ENCODE measurements around the gene S100A14.

DNA sequence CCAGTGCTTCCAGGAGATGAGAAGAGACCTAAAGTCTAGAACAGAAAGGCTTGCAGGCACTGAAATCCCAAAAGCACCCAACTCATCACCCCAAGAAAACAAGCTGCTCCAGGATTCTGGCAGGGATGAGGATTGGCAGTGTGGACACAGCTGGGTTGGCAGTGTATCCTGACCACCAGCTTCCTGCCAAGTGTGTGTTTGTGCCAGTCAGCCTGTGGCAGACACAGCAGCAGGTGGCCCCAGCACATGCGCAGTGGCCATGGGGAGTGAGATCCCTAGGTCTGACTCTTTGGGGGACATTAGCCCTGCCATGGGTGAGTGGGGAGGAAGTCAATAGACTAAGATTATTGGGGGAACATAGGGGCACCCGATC, 33.7 kb upstream of the S100A14 start:
- TF ChIP-seq, protein P1, sequence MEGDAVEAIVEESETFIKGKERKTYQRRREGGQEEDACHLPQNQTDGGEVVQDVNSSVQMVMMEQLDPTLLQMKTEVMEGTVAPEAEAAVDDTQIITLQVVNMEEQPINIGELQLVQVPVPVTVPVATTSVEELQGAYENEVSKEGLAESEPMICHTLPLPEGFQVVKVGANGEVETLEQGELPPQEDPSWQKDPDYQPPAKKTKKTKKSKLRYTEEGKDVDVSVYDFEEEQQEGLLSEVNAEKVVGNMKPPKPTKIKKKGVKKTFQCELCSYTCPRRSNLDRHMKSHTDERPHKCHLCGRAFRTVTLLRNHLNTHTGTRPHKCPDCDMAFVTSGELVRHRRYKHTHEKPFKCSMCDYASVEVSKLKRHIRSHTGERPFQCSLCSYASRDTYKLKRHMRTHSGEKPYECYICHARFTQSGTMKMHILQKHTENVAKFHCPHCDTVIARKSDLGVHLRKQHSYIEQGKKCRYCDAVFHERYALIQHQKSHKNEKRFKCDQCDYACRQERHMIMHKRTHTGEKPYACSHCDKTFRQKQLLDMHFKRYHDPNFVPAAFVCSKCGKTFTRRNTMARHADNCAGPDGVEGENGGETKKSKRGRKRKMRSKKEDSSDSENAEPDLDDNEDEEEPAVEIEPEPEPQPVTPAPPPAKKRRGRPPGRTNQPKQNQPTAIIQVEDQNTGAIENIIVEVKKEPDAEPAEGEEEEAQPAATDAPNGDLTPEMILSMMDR (IDR thresholded peaks at IDR 0.05; ENCODE audit: insufficient read depth, low read length): no peak
- TF ChIP-seq, protein P2, sequence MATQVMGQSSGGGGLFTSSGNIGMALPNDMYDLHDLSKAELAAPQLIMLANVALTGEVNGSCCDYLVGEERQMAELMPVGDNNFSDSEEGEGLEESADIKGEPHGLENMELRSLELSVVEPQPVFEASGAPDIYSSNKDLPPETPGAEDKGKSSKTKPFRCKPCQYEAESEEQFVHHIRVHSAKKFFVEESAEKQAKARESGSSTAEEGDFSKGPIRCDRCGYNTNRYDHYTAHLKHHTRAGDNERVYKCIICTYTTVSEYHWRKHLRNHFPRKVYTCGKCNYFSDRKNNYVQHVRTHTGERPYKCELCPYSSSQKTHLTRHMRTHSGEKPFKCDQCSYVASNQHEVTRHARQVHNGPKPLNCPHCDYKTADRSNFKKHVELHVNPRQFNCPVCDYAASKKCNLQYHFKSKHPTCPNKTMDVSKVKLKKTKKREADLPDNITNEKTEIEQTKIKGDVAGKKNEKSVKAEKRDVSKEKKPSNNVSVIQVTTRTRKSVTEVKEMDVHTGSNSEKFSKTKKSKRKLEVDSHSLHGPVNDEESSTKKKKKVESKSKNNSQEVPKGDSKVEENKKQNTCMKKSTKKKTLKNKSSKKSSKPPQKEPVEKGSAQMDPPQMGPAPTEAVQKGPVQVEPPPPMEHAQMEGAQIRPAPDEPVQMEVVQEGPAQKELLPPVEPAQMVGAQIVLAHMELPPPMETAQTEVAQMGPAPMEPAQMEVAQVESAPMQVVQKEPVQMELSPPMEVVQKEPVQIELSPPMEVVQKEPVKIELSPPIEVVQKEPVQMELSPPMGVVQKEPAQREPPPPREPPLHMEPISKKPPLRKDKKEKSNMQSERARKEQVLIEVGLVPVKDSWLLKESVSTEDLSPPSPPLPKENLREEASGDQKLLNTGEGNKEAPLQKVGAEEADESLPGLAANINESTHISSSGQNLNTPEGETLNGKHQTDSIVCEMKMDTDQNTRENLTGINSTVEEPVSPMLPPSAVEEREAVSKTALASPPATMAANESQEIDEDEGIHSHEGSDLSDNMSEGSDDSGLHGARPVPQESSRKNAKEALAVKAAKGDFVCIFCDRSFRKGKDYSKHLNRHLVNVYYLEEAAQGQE (IDR thresholded peaks at IDR 0.05; ENCODE audit: insufficient replicate concordance, low read depth): no peak
- no peak for TF ChIP-seq POLR2AphosphoS5 (IDR thresholded peaks at IDR 0.05; ENCODE audit: low read depth)
- no peak for TF ChIP-seq GABPA (IDR thresholded peaks at IDR 0.05; ENCODE audit: low read depth)
- no peak for TF ChIP-seq SPI1 (IDR thresholded peaks at IDR 0.05; ENCODE audit: borderline replicate concordance, low read depth)
